HG03439 (cell line): ENCODE results near the gene ACOX2.

Experiments used
- ATAC-seq: cut with Tn5 transposase; IDR thresholded peaks from one replicate; pipeline ENCODE4 v1.9.1; 2021; ENCODE audit warnings: mild to moderate bottlenecking, moderate library complexity; ENCODE audit not compliant: unreplicated experiment

Gene ACOX2

GRCh38 chr3:58536501-58537411, at the start of gene ACOX2:
ACOX2 (minus strand) TSS chr3:58537190; CDS start chr3:58535106, 2,084 bp downstream.
- ATAC-seq = no peak

GRCh38 chr3:58585994-58586393, 49.0 kb upstream of the ACOX2 start:
- no peak for ATAC-seq

- no peak for ATAC-seq
Measured at GRCh38 chr3:58585005-58585786, 48.2 kb upstream of the ACOX2 start.

GRCh38 chr3:58584690-58585004, 47.7 kb upstream of the ACOX2 start:
- no peak for ATAC-seq

- no peak for ATAC-seq
Measured at GRCh38 chr3:58581328-58582091, 44.5 kb upstream of the ACOX2 start.

GRCh38 chr3:58580826-58581327, 43.9 kb upstream of the ACOX2 start:
- ATAC-seq = no peak

GRCh38 chr3:58578873-58579272, 41.9 kb upstream of the ACOX2 start:
- no peak for ATAC-seq

- no peak for ATAC-seq
Measured at GRCh38 chr3:58577269-58577821, 40.4 kb upstream of the ACOX2 start, which contains the start of gene FAM107A. FAM107A (minus strand) TSS chr3:58577391; CDS start chr3:58569860, 7,531 bp downstream.

- ATAC-seq = no peak
Measured at GRCh38 chr3:58576716-58577115, 39.7 kb upstream of the ACOX2 start.

- no peak for ATAC-seq
Measured at GRCh38 chr3:58575971-58576652, 39.1 kb upstream of the ACOX2 start.

GRCh38 chr3:58574682-58575081, 37.7 kb upstream of the ACOX2 start:
- ATAC-seq = no peak

GRCh38 chr3:58574106-58574505, 37.1 kb upstream of the ACOX2 start:
- no peak for ATAC-seq

GRCh38 chr3:58573640-58574039, 36.6 kb upstream of the ACOX2 start:
- ATAC-seq = no peak

GRCh38 chr3:58572634-58573230, 35.7 kb upstream of the ACOX2 start:
- no peak for ATAC-seq

GRCh38 chr3:58572013-58572633, 35.1 kb upstream of the ACOX2 start:
- ATAC-seq = no peak

- no peak for ATAC-seq
Measured at GRCh38 chr3:58570851-58571250, 33.9 kb upstream of the ACOX2 start.

- ATAC-seq = no peak
Measured at GRCh38 chr3:58569287-58570001, 32.5 kb upstream of the ACOX2 start.

- no peak for ATAC-seq
Measured at GRCh38 chr3:58568572-58569286, 31.7 kb upstream of the ACOX2 start.
